K562 (cell line): ENCODE data around the gene MS4A8. TPM values are rescaled to one million over a fixed set of nuclear protein-coding genes. Genes with fewer than 3 reads are reported as not detected.

Source experiments
- ATAC-seq: fragments of 200-7000 bp; cut with Tn5 transposase; 3 replicates; pipeline ENCODE4 v1.9.1; 2020; ENCODE audit warnings: moderate library complexity
- BruUV-seq: library from RNA; stranded (reverse); fragments of 400-500 nt; replicated peaks from 2 replicates; lab custom pipeline; 2021; lab: Mats Ljungman, UMichigan
- CTCF ChIA-PET: fragments of 300-600 bp; formaldehyde crosslinking; extraction: SDS; loops from one replicate; lab custom pipeline; 2021; ENCODE audit warnings: low intra/inter-chr PET ratio; lab: Yijun Ruan, JAX
- POLR2A ChIA-PET: fragments of 300-600, 350-650 bp; sonication (Branson Sonifier 250); formaldehyde crosslinking; extraction: SDS; loops from one replicate; lab custom pipeline; 2021; ENCODE audit warnings: antibody characterized with exemption, inconsistent platforms; lab: Yijun Ruan, JAX
- DNase-seq, 4 experiments: peaks; one replicate each; pipeline versions ENCODE4 v3.0.0 to v3.0.0-alpha.2; 2011 to 2018; ENCODE audit warnings: low spot score in 3 of 4, mixed read lengths in 3 of 4; ENCODE audit errors: extremely low read depth in 1 of 4
- FAIRE-seq: peaks from 2 replicates; lab custom pipeline; 2011; peaks lifted over from hg19 to GRCh38; lab: Jason Lieb, UNC
- H2AFZ ChIP-seq: 2 replicates; pipeline ENCODE4 v1.6.0; 2011; ENCODE audit warnings: low read depth, low read length, control low read depth, inconsistent platforms
- H3K27ac ChIP-seq: fragments of 200-600 bp; 3 replicates; pipeline ENCODE4 v1.8.0; 2011; ENCODE audit warnings: low read depth, mild to moderate bottlenecking, control low read depth, inconsistent platforms, low read length, moderate library complexity, mixed read lengths; ENCODE audit errors: extremely low read depth
- H3K27me3 ChIP-seq, 2 experiments: fragments of 300-600 bp in 1 of 2; 2 replicates in 1 of 2; 3 replicates in 1 of 2; pipeline versions ENCODE4 v1.6.0 to v1.8.0; 2011; ENCODE audit warnings: inconsistent platforms in 2 of 2, low read length in 2 of 2, mild to moderate bottlenecking in 1 of 2, mixed read lengths in 1 of 2, moderate library complexity in 1 of 2; ENCODE audit not compliant: control insufficient read depth in 2 of 2, insufficient read depth in 2 of 2
- H3K36me3 ChIP-seq: fragments of 300-600 bp; 3 replicates; pipeline ENCODE4 v1.8.0; 2011; ENCODE audit warnings: mild to moderate bottlenecking, low read length, inconsistent platforms; ENCODE audit not compliant: control insufficient read depth, insufficient read depth
- H3K4me1 ChIP-seq, 2 experiments: fragments of 200-600 bp in 1 of 2; replicated peaks in 1 of 2; 2 replicates in 1 of 2; 3 replicates in 1 of 2; pipeline versions ENCODE4 v1.5.1 to v1.8.0; 2011; ENCODE audit warnings: inconsistent platforms in 2 of 2, low read length in 2 of 2, mild to moderate bottlenecking in 1 of 2, mixed read lengths in 1 of 2, moderate library complexity in 1 of 2; ENCODE audit not compliant: control insufficient read depth in 2 of 2, insufficient read depth in 2 of 2
- H3K4me2 ChIP-seq: 2 replicates; pipeline ENCODE4 v1.6.1; 2011; ENCODE audit warnings: low read length, control low read depth, inconsistent platforms, mixed read lengths; ENCODE audit not compliant: insufficient read depth
- H3K4me3 ChIP-seq: fragments of 200-600 bp; sonication (generic), shearing (Covaris generic); 2 replicates; pipeline ENCODE4 v1.5.1; 2016; ENCODE audit warnings: control low read depth, inconsistent platforms
- H3K79me2 ChIP-seq: fragments of 200-600 bp; 3 replicates; pipeline ENCODE4 v1.8.0; 2011; ENCODE audit warnings: low read length, inconsistent platforms; ENCODE audit not compliant: control insufficient read depth, insufficient read depth
- H3K9ac ChIP-seq, 2 experiments: 2 replicates each; pipeline versions ENCODE4 v1.6.0 to v1.6.1; 2011; ENCODE audit warnings: low read depth in 2 of 2, low read length in 2 of 2, control low read depth in 1 of 2, inconsistent platforms in 1 of 2, mild to moderate bottlenecking in 1 of 2, mixed read lengths in 1 of 2; ENCODE audit not compliant: insufficient read depth in 1 of 2
- H3K9me1 ChIP-seq: one replicate; pipeline ENCODE4 v1.6.0; 2011; ENCODE audit warnings: inconsistent platforms, mild to moderate bottlenecking, low read length, moderate library complexity; ENCODE audit not compliant: control insufficient read depth, insufficient read depth
- H3K9me3 ChIP-seq: replicated peaks from 2 replicates; pipeline ENCODE4 v1.5.1; 2011; ENCODE audit warnings: low read depth, low read length, inconsistent platforms; ENCODE audit not compliant: control insufficient read depth, insufficient read depth
- H4K20me1 ChIP-seq: replicated peaks from 2 replicates; pipeline ENCODE4 v1.6.1; 2011; ENCODE audit warnings: low read length, inconsistent platforms, mixed read lengths; ENCODE audit not compliant: control insufficient read depth, insufficient read depth
- ATF7 ChIP-seq: fragments of 450-650 bp; IDR thresholded peaks from 2 replicates; pipeline ENCODE4 v1.7.1; 2014; ENCODE audit warnings: mild to moderate bottlenecking, moderate library complexity
- BCOR ChIP-seq: fragments of 450-650 bp; IDR thresholded peaks from 2 replicates; pipeline ENCODE4 v1.6.1; 2016
- HBP1 ChIP-seq: fragments of 450-650 bp; formaldehyde crosslinking; IDR thresholded peaks from 2 replicates; pipeline ENCODE4 v1.4.0; 2022; ENCODE audit warnings: missing genetic modification characterization
- KLF16 ChIP-seq: IDR thresholded peaks from 2 replicates; pipeline ENCODE4 v1.6.1; 2016; ENCODE audit warnings: antibody characterized with exemption
- MAFK ChIP-seq: IDR thresholded peaks from 2 replicates; pipeline ENCODE4 v1.6.1; 2011; ENCODE audit warnings: low read length, improper control_type of control experiment
- PHTF2 ChIP-seq: fragments of 250-450 bp; sonication (Bioruptor Pico); IDR thresholded peaks from 2 replicates; pipeline ENCODE4 v1.5.0; 2021; ENCODE audit warnings: mild to moderate bottlenecking
- RBM25 ChIP-seq: fragments of 200-400 bp; formaldehyde crosslinking; IDR thresholded peaks from 2 replicates; pipeline ENCODE4 v1.6.1; 2018; ENCODE audit warnings: low read length, low read depth, moderate library complexity; ENCODE audit not compliant: severe bottlenecking
- ZFP36 ChIP-seq: fragments of 150-350 bp; IDR thresholded peaks from 2 replicates; pipeline ENCODE4 v1.6.1; 2018; ENCODE audit warnings: low read length, low read depth; ENCODE audit not compliant: partially characterized antibody
- ZNF121 ChIP-seq: sonication (generic); formaldehyde crosslinking; conservative IDR thresholded peaks from 2 replicates; pipeline ENCODE4 v1.8.0; 2022; ENCODE audit warnings: missing genetic modification reagents
- WGBS: fragments of 100-300 bp; shearing (Covaris generic); methylation state at CpG from one replicate; pipeline ENCODE4 v1.1.6; 2016; ENCODE audit warnings: low coverage, mixed read lengths; ENCODE audit not compliant: insufficient coverage; ENCODE audit errors: missing lambda C conversion rate; 5-methylcytosine and 5-hydroxymethylcytosine counted together
- in situ Hi-C: fragments of 300-500 bp; cut with MboI; formaldehyde crosslinking; loops from 4 replicates; pipeline ENCODE4 v1.15.0; 2018; ENCODE audit warnings: inconsistent platforms, mixed read lengths
- intact Hi-C: fragments of 100-400 bp; cut with micrococcal nuclease; formaldehyde crosslinking; loops from 2 replicates; pipeline ENCODE4 v1.14.2; 2022
- polyA plus RNA-seq, 8 experiments: library from polyadenylated mRNA; depleted of rRNA in 4 of 8; stranded (reverse) in 5 of 8; unstranded in 3 of 8; fragments of >200 nt; fragmentation: Nextera tagmentation in 2 of 8; fragmentation: Illumina TruSeq in 1 of 8; extraction: Ambion mirVana in 2 of 8; extraction: Trizol in 1 of 8; gene quantifications; 2 replicates each; pipeline versions ENCODE4 v1.2.1 to v1.2.3, GENCODE V29; 2011 to 2014; ENCODE audit warnings: inconsistent platforms in 1 of 8, missing spikeins in 1 of 8
- total RNA-seq, 7 experiments: library from RNA; depleted of rRNA in 6 of 7; stranded (reverse); fragments of >200 nt in 6 of 7; fragmentation: Illumina TruSeq in 2 of 7; extraction: Trizol in 2 of 7; gene quantifications; 2 replicates each; pipeline versions ENCODE4 v1.2.1 to v1.2.3, GENCODE V29; 2011 to 2021; ENCODE audit warnings: low replicate concordance in 1 of 7
- TF ChIP-seq, protein P1 (sequence below), 2 experiments: fragments of 150-350 bp in 1 of 2; IDR thresholded peaks; 2 replicates each; pipeline ENCODE4 v1.6.1; 2012 to 2016; ENCODE audit warnings: low read depth in 2 of 2, low read length in 2 of 2, mild to moderate bottlenecking in 1 of 2, moderate library complexity in 1 of 2

Gene MS4A8
- total and polyA plus RNA-seq, 9 of the 15 experiments (the other 6 are each of a cell fraction or from before 2014, with no cell fraction given): not detected

DNA sequence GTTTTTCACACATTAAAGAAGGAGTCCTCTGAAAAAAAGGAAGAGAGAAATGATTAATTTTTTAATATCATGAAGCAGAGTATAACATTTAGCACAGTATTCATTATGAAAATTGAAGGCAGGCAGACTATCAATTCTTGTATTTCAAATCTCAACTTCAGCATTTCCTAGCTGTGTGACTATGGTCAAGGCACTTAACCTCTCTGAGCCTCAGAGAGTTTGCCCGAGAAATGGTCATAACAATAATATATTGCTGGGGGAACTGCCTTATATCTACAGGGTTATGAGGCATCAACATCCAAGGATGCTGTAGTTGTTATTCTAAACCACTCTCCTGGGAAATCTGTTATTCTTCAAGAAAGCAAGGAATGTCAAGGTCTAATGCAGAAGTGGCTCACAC is 26.2 kb downstream of the MS4A8 start:
- Histone ChIP-seq H2AFZ (no peak overlapping the region), H3K4me1 (no peaks in the 10 kb centered on the region), H3K9me1 (no peaks in the 10 kb centered on the region), H4K20me1 (no peaks in the 10 kb centered on the region), H3K9ac (no peak overlapping the region), H3K27me3 (peaks cover 22 to 36% of the 10 kb centered on the region in 2 experiments), H3K4me2 (no peak overlapping the region), H3K79me2 (no peaks in the 10 kb centered on the region), H3K4me3 (no peak overlapping the region), H3K36me3 (no peaks in the 10 kb centered on the region), H3K9me3 (no peaks in the 10 kb centered on the region), H3K27ac (no peak overlapping the region)
- no peak for TF ChIP-seq HBP1 (CRISPR knock-in tag)
- TF ChIP-seq RBM25: peak; percentile 98
- peak; percentile 74 for TF ChIP-seq ZFP36
- peak; percentile 57; the same call in 1 of the 2 replicates for TF ChIP-seq BCOR
- in situ Hi-C loops (no loop called here), intact Hi-C loops (no loop called here)
- ATAC-seq (no peak), FAIRE-seq (no peak), DNase-seq (no peak)
- POLR2A ChIA-PET: interaction anchor here (0.7 kb wide), 1 partner anchor 18 kb away, joined by 3 read pairs; no protein-coding TSS in a partner anchor
- CTCF ChIA-PET: no interaction called here
- WGBS: 0% methylated on average over 1 of the region's 1 CpG
- BruUV-seq: no TSS peak

DNA sequence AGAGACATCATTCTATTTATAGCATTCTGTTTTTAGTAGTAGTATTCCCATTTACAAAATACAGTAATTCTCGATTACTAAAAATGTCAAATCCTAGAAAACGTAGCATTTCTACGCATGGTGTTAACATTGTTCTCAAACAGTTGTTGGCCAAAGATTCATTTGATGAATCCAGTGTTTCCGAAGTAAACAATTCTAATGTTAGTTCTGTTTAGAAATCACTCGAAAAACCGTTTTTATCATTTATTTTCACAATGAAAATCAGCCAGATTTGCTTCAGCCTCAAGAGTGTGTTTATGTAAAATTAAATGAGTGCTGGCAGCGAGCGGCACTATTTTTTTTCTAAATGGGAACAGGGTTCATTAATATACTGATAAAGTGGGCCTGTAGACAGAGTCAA is 32.2 kb downstream of the MS4A8 start:
- 2% methylated on average over 8 of the region's 8 CpGs for WGBS
- BruUV-seq: no TSS peak

More for the DNA sequence above, 32.2 kb downstream of the MS4A8 start:
- ChIA-PET CTCF (no interaction called here), POLR2A (no interaction called here)
- no peaks in the 10 kb centered on the region for H3K36me3 ChIP-seq
- H3K4me1 ChIP-seq: no peaks in the 10 kb centered on the region
- intact Hi-C loops: no loop called here
- FAIRE-seq (no peak), DNase-seq (no peak), ATAC-seq (no peak)
- H3K9me1 ChIP-seq: no peaks in the 10 kb centered on the region
- no peak overlapping the region for H3K4me2 ChIP-seq
- in situ Hi-C loops: no loop called here
- H3K79me2 ChIP-seq: no peaks in the 10 kb centered on the region
- TF ChIP-seq PHTF2 (CRISPR knock-in tag) (no peak), ATF7 (no peak), ZNF121 (CRISPR knock-in tag) (no peak), KLF16 (no peak), MAFK (no peak)
- TF ChIP-seq, protein P1, sequence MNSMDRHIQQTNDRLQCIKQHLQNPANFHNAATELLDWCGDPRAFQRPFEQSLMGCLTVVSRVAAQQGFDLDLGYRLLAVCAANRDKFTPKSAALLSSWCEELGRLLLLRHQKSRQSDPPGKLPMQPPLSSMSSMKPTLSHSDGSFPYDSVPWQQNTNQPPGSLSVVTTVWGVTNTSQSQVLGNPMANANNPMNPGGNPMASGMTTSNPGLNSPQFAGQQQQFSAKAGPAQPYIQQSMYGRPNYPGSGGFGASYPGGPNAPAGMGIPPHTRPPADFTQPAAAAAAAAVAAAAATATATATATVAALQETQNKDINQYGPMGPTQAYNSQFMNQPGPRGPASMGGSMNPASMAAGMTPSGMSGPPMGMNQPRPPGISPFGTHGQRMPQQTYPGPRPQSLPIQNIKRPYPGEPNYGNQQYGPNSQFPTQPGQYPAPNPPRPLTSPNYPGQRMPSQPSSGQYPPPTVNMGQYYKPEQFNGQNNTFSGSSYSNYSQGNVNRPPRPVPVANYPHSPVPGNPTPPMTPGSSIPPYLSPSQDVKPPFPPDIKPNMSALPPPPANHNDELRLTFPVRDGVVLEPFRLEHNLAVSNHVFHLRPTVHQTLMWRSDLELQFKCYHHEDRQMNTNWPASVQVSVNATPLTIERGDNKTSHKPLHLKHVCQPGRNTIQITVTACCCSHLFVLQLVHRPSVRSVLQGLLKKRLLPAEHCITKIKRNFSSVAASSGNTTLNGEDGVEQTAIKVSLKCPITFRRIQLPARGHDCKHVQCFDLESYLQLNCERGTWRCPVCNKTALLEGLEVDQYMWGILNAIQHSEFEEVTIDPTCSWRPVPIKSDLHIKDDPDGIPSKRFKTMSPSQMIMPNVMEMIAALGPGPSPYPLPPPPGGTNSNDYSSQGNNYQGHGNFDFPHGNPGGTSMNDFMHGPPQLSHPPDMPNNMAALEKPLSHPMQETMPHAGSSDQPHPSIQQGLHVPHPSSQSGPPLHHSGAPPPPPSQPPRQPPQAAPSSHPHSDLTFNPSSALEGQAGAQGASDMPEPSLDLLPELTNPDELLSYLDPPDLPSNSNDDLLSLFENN (IDR thresholded peaks at IDR 0.05; ENCODE audit: low read depth in 2 of 2, low read length in 2 of 2): no peak
- H3K4me3 ChIP-seq: no peak overlapping the region
- no peak overlapping the region for H3K9ac ChIP-seq
- H2AFZ ChIP-seq: no peak overlapping the region
- H3K27me3 ChIP-seq: peaks cover 15 to 30% of the 10 kb centered on the region in 2 experiments
- H3K27ac ChIP-seq: no peak overlapping the region
- no peaks in the 10 kb centered on the region for H3K9me3 ChIP-seq
- H4K20me1 ChIP-seq: no peaks in the 10 kb centered on the region
